Epithelial cell of proximal tubule (primary cell): Measurements from ENCODE around the gene CCDC110. TPM values are rescaled to one million over a fixed set of nuclear protein-coding genes. Genes with fewer than 3 reads are reported as not detected.

Experiments used
- DNase-seq: peaks from one replicate; pipeline ENCODE4 v3.0.0-alpha.2; 2011; ENCODE audit warnings: low read depth
- H3K4me3 ChIP-seq: 2 replicates; pipeline ENCODE4 v1.5.1; 2011; ENCODE audit warnings: low read depth, mild to moderate bottlenecking, low read length
- CTCF ChIP-seq: conservative IDR thresholded peaks from 2 replicates; pipeline ENCODE4 v1.5.1; 2012; ENCODE audit warnings: low read depth, mild to moderate bottlenecking, low read length
- total RNA-seq: library from RNA; depleted of rRNA; stranded (reverse); fragments of >200 nt; gene quantifications from 2 replicates; pipeline ENCODE4 v1.2.3, GENCODE V29; 2015

Gene CCDC110
- total RNA-seq, 1 donor from 2014 or later: 0.46 TPM

DNA sequence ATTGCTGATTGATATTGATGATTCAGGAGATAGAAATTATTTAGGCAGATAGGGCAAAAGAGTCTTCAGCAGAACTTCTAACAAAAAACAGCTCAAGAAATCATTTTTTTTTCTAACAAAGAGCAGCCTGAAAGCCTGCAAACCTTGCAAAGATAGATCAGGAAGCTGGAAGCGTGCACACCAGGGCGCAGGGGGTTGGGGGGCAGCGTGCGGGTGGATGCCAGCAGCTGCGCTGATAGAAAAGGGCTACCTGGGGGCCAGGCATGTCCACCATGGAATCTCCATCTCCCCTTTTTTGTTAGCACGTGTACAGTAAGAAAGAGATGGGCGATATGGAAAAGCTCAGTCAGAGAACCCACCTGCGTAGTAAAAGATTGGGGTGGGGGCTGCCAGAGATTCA lies 1.7 kb upstream of the CCDC110 start:
- no peak overlapping the region for H3K4me3 ChIP-seq
- TF ChIP-seq CTCF: no peak

DNA sequence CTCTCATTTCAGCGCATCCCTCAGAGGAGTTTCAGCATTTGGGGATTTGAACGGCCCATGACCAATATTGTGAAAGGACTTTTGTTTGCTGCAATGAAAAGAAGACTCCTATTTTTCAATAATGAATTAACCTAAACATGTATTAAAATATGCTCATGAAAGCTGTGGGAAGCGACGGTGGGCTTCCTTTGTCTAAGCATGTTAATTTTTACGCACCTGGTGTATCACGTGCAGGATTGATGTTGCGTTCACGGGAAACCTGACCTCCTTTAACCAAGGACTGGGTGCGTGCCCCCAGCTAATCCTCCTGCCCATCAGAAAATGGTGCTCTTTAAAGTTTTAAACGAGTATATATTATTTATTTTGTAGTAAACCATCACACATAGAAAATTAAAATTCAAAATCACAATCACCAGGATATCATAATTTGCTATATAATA lies 590 bp upstream of the CCDC110 start:
- no peak for DNase-seq
- H3K4me3 ChIP-seq: peak overlapping the region; percentile 69
- TF ChIP-seq CTCF: no peak

More for the DNA sequence above, 1.7 kb upstream of the CCDC110 start:
- DNase-seq: no peak

DNA sequence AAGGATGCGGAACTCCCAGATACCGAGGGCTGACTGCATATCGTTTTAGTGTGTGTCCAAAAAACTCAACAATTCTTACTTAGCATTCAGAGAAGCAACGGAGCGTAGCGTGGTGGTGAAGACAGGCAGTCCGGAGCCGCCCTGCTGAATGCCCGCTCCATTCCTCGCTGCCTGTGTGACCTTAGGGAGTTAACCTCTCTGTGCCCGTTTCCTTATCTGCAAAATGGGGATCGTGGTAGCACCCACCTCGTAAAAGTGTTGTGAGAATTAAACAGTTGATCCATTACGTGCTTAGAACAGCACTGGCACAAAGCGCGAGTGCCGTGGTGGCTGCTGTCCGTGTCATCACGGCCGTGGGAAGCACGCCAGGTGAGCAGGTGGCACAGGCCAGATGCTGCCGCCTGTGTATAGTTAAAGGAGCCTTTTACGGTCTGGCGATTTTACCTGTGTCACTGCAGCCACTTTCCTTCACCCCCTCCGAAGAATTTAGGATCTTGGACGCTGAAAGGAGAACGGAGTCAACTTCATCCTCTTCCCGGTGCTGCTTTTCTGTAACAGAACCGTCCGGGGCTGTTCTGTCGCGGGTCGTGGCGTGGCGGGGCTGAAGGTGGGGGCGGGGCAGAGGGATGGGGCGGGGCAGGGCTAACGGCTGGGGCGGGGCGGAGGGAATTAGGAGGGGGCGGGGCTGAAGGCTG lies 885 bp downstream of the CCDC110 start:
- no peak for TF ChIP-seq CTCF
- H3K4me3 ChIP-seq: peak overlapping the region; percentile 65
- DNase-seq: no peak

DNA sequence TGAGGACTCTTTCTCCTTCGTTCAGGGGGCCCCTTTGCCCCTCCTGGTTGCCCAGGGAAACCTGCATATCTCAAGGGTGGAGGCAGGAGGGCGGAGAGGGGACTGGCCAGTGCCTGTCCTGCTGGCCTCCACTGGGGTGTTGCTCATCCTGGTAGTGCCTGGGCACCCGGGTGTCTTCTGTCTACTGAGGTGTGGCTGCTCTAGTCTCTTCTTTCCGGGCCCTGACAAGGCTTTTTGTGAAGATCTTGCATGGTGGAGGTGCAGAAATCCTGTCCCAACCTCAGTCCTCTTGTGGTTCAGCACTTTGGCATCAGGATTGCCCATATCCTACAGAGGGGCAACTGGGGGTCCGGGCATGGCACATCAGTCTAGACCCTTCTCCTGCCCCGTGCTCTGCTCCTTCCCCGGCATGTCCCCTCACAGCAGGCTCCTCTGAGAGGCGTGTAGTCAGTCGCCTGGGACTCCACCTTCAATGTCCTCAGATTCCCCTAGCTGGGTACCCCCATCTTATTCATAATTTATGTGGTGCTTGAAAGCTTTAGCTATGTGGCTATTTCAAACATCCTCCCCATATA lies 1.9 kb downstream of the CCDC110 start:
- no peak for TF ChIP-seq CTCF
- no peak for DNase-seq
- H3K4me3 ChIP-seq: no peak overlapping the region

- H3K4me3 ChIP-seq: no peak overlapping the region
- no peak for DNase-seq
- no peak for TF ChIP-seq CTCF
Observed at GRCh38 chr4:185468999-185469398, 2.5 kb downstream of the CCDC110 start.

DNA sequence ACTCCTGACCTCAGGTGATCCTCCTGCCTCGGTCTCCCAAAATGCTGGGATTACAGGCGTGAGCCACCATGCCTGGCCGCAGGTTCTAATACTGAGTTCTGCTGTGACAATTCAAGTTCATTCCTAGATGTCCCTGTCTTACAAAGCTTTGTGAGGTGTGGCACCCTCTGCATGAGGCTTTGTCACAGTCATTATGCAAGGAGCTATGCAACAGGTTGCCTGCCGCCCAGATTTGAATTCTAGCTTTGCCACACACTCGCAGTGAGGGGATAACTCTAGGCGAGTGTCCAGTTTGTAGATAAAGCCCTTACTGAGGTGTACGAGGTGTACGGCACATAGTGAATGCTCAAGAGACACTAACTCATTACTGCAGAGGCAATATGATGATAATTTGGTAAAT lies 3.5 kb downstream of the CCDC110 start:
- no peak for DNase-seq
- H3K4me3 ChIP-seq: no peak overlapping the region
- no peak for TF ChIP-seq CTCF

DNA sequence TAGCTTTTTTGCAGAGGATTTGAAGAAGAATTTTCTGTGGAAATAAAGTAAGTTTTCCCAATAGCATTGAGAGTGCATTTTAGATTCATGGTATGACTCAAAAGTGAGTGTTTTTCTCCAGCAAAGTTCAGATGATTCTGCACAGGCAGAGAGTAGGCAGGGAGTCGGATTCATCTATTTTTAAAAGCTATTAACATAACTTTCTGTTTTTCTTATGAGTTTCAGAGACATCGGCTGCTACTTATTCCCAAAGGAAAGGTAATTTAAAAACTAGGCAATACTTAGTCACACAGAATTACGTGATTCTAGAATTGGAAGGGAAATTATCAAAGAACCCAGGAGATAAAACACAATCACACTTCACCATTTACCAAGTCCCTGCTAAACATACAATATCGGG lies 4.4 kb downstream of the CCDC110 start:
- no peak overlapping the region for H3K4me3 ChIP-seq
- no peak for TF ChIP-seq CTCF
- DNase-seq: no peak
